H1 (cell line): Measurements from ENCODE around the gene TNFRSF13B. TPM values are rescaled to one million over a fixed set of nuclear protein-coding genes. Genes with fewer than 3 reads are reported as not detected.
"Not testable (repeated sequence)": the region's sequence is repeated elsewhere in the genome, so short reads cannot be mapped to it uniquely, and the experiment has no call there.

Experiments
- CTCF ChIA-PET: fragments of 300-600 bp; sonication (Branson Sonifier 250); formaldehyde crosslinking; loops from one replicate; lab custom pipeline; 2021; ENCODE audit not compliant: partially characterized antibody; lab: Charles Lee
- POLR2A ChIA-PET: fragments of 300-600 bp; sonication (Branson Sonifier 250); formaldehyde crosslinking; loops from one replicate; lab custom pipeline; 2021; ENCODE audit warnings: inconsistent platforms; ENCODE audit not compliant: partially characterized antibody; lab: Charles Lee
- DNase-seq, 2 experiments: peaks; one replicate each; pipeline versions ENCODE4 v3.0.0 to v3.0.0-alpha.2; 2010 to 2022; ENCODE audit warnings: low spot score in 2 of 2, low read depth in 1 of 2, mixed read lengths in 1 of 2
- FAIRE-seq: peaks from 2 replicates; lab custom pipeline; 2011; peaks lifted over from hg19 to GRCh38; lab: Jason Lieb, UNC
- H2AFZ ChIP-seq: 2 replicates; pipeline ENCODE4 v1.8.1; 2012; ENCODE audit warnings: low read length, inconsistent platforms
- H2AK5ac ChIP-seq: 2 replicates; pipeline ENCODE4 v1.6.1; 2013; ENCODE audit warnings: low read depth, low read length
- H2BK120ac ChIP-seq: replicated peaks from 2 replicates; pipeline ENCODE3; 2013; ENCODE audit warnings: low read depth, low read length, inconsistent platforms
- H2BK12ac ChIP-seq: 2 replicates; pipeline ENCODE4 v1.6.1; 2013; ENCODE audit warnings: low read depth, low read length
- H2BK15ac ChIP-seq: 2 replicates; pipeline ENCODE4 v1.6.1; 2013; ENCODE audit warnings: low read length
- H2BK20ac ChIP-seq: 2 replicates; pipeline ENCODE4 v1.6.1; 2013; ENCODE audit warnings: low read length
- H2BK5ac ChIP-seq: 2 replicates; pipeline ENCODE4 v1.6.1; 2013; ENCODE audit warnings: low read depth, low read length
- H3K14ac ChIP-seq: 2 replicates; pipeline ENCODE4 v1.6.1; 2013; ENCODE audit warnings: inconsistent platforms; ENCODE audit not compliant: insufficient read length
- H3K18ac ChIP-seq: 2 replicates; pipeline ENCODE4 v1.6.1; 2013; ENCODE audit warnings: low read length; ENCODE audit errors: extremely low read depth
- H3K23ac ChIP-seq: 2 replicates; pipeline ENCODE4 v1.6.1; 2013; ENCODE audit warnings: inconsistent platforms; ENCODE audit not compliant: insufficient read length
- H3K23me2 ChIP-seq: 2 replicates; pipeline ENCODE4 v1.6.1; 2013; ENCODE audit warnings: low read depth, low read length
- H3K27ac ChIP-seq: 2 replicates; pipeline ENCODE4 v1.6.1; 2011; ENCODE audit warnings: low read depth, low read length, inconsistent platforms
- H3K27me3 ChIP-seq, 4 experiments: replicated peaks in 1 of 4; 1 replicate in 1 of 4; 2 replicates in 3 of 4; pipeline versions ENCODE4 v1.6.1 to v1.8.1; 2011 to 2013; ENCODE audit warnings: low read length in 3 of 4, mild to moderate bottlenecking in 3 of 4, inconsistent platforms in 2 of 4, mixed read lengths in 2 of 4, moderate library complexity in 1 of 4; ENCODE audit not compliant: control insufficient read depth in 3 of 4, insufficient read depth in 3 of 4; ENCODE audit errors: extremely low read depth in 1 of 4
- H3K36me3 ChIP-seq, 4 experiments: 2 replicates each; pipeline versions ENCODE4 v1.6.1 to v1.8.1; 2011 to 2013; ENCODE audit warnings: mild to moderate bottlenecking in 4 of 4, low read length in 3 of 4, moderate library complexity in 2 of 4, control low read depth in 1 of 4, inconsistent platforms in 1 of 4; ENCODE audit not compliant: insufficient read depth in 4 of 4, control insufficient read depth in 2 of 4
- H3K4ac ChIP-seq: replicated peaks from 2 replicates; pipeline ENCODE3; 2013; ENCODE audit warnings: low read length, low read depth, mixed read lengths, inconsistent platforms; ENCODE audit not compliant: insufficient read length
- H3K4me1 ChIP-seq, 4 experiments: replicated peaks in 1 of 4; 1 replicate in 1 of 4; 2 replicates in 3 of 4; pipeline versions ENCODE4 v1.6.1 to v1.8.1; 2011 to 2013; ENCODE audit warnings: low read length in 3 of 4, inconsistent platforms in 2 of 4, mixed read lengths in 1 of 4; ENCODE audit not compliant: insufficient read depth in 4 of 4, control insufficient read depth in 3 of 4
- H3K4me2 ChIP-seq, 2 experiments: 2 replicates each; pipeline versions ENCODE4 v1.6.1 to v1.8.1; 2011 to 2013; ENCODE audit warnings: low read depth in 2 of 2, low read length in 2 of 2, control low read depth in 1 of 2, inconsistent platforms in 1 of 2, mild to moderate bottlenecking in 1 of 2; ENCODE audit not compliant: insufficient read depth in 1 of 2
- H3K4me3 ChIP-seq, 4 experiments: fragments of 200-600, 300-600 bp in 1 of 4; sonication (generic), shearing (Covaris generic), sonication (Bioruptor Twin) in 1 of 4; 2 replicates each; pipeline versions ENCODE4 v1.5.1 to v1.8.1; 2011 to 2016; ENCODE audit warnings: low read length in 4 of 4, low read depth in 3 of 4, control low read depth in 2 of 4, inconsistent platforms in 2 of 4, mild to moderate bottlenecking in 2 of 4, mixed read lengths in 1 of 4, moderate library complexity in 1 of 4; ENCODE audit not compliant: insufficient read depth in 2 of 4; ENCODE audit errors: extremely low read depth in 1 of 4
- H3K56ac ChIP-seq: replicated peaks from 2 replicates; pipeline ENCODE3; 2013; ENCODE audit warnings: low read depth, mild to moderate bottlenecking, mixed read lengths, low read length, inconsistent platforms; ENCODE audit not compliant: insufficient read length
- H3K79me1 ChIP-seq: 2 replicates; pipeline ENCODE4 v1.6.1; 2013; ENCODE audit warnings: low read depth, low read length, control low read depth
- H3K79me2 ChIP-seq, 2 experiments: 2 replicates each; pipeline versions ENCODE4 v1.6.1 to v1.8.1; 2012 to 2013; ENCODE audit warnings: low read length in 2 of 2, mild to moderate bottlenecking in 2 of 2, inconsistent platforms in 1 of 2; ENCODE audit not compliant: insufficient read depth in 2 of 2, control insufficient read depth in 1 of 2
- H3K9ac ChIP-seq, 4 experiments: replicated peaks in 1 of 4; 1 replicate in 1 of 4; 2 replicates in 3 of 4; pipeline versions ENCODE4 v1.6.1 to v1.8.1; 2011 to 2013; ENCODE audit warnings: low read depth in 3 of 4, low read length in 3 of 4, control low read depth in 2 of 4, mild to moderate bottlenecking in 2 of 4, moderate library complexity in 2 of 4, inconsistent platforms in 1 of 4; ENCODE audit errors: extremely low read depth in 1 of 4
- H3K9me3 ChIP-seq, 2 experiments: 2 replicates each; pipeline versions ENCODE4 v1.6.1 to v1.8.1; 2012 to 2013; ENCODE audit warnings: mild to moderate bottlenecking in 2 of 2, moderate library complexity in 2 of 2, control low read depth in 1 of 2, inconsistent platforms in 1 of 2, low read depth in 1 of 2, low read length in 1 of 2, mixed read lengths in 1 of 2; ENCODE audit not compliant: insufficient read depth in 2 of 2
- H4K20me1 ChIP-seq, 2 experiments: replicated peaks in 1 of 2; 2 replicates each; pipeline versions ENCODE3 to v1.8.1; 2011 to 2013; ENCODE audit warnings: inconsistent platforms in 2 of 2, low read length in 2 of 2, mild to moderate bottlenecking in 1 of 2; ENCODE audit not compliant: insufficient read depth in 2 of 2, control insufficient read depth in 1 of 2
- H4K5ac ChIP-seq: 2 replicates; pipeline ENCODE4 v1.6.1; 2013; ENCODE audit warnings: low read length, low read depth, mixed read lengths, inconsistent platforms; ENCODE audit not compliant: insufficient read length
- H4K8ac ChIP-seq: 2 replicates; pipeline ENCODE4 v1.8.0; 2013; ENCODE audit warnings: mild to moderate bottlenecking, moderate library complexity, low read length, inconsistent platforms; ENCODE audit not compliant: insufficient read depth; ENCODE audit errors: extremely low read depth
- H4K91ac ChIP-seq: replicated peaks from 2 replicates; pipeline ENCODE3; 2013; ENCODE audit warnings: low read length, mixed read lengths, inconsistent platforms; ENCODE audit not compliant: insufficient read length
- WGBS, 2 experiments: shearing (Covaris generic) in 1 of 2; methylation state at CpG; one replicate each; pipeline versions ENCODE4 v1.1.6 to v1.1.7; 2013 to 2015; ENCODE audit warnings: low lambda C conversion rate in 2 of 2, mixed read lengths in 2 of 2, inconsistent platforms in 1 of 2, low coverage in 1 of 2, missing lambda C conversion rate in 1 of 2; ENCODE audit not compliant: insufficient replicate concordance in 2 of 2, insufficient coverage in 1 of 2, insufficient read length in 1 of 2; ENCODE audit errors: extremely low coverage in 1 of 2, missing lambda C conversion rate in 1 of 2; 5-methylcytosine and 5-hydroxymethylcytosine counted together
- polyA plus RNA-seq, 7 experiments: library from polyadenylated mRNA; depleted of rRNA in 3 of 7; stranded (reverse) in 5 of 7; unstranded in 2 of 7; fragments of >200 nt in 5 of 7; fragments of 200-250 nt in 2 of 7; gene quantifications; 1 replicate in 5 of 7; 2 replicates in 1 of 7; 4 replicates in 1 of 7; pipeline versions ENCODE4 v1.2.1 to v1.2.3, GENCODE V29; 2011 to 2013; ENCODE audit warnings: missing spikeins in 2 of 7, mixed read lengths in 2 of 7
- total RNA-seq: library from RNA; stranded (reverse); fragmentation: NEBNext Ultra II Directional; extraction: Animal tissue kit (Norgen Biotek cat#: 25700); gene quantifications from 2 replicates; pipeline ENCODE4 v1.2.1, GENCODE V29; 2021

The TNFRSF13B gene
- total and polyA plus RNA-seq, 2 of the 8 experiments (the other 6 are each of a cell fraction or from before 2014, with no cell fraction given), result not detected

- H2BK20ac ChIP-seq, H2BK5ac ChIP-seq, H2BK15ac ChIP-seq, H3K18ac ChIP-seq, H2AFZ ChIP-seq, H2AK5ac ChIP-seq, H3K56ac ChIP-seq, H3K27ac ChIP-seq, H3K79me2 ChIP-seq, H3K23ac ChIP-seq, FAIRE-seq, H3K4me3 ChIP-seq, H3K14ac ChIP-seq, H3K9me3 ChIP-seq, H3K4me1 ChIP-seq, H3K79me1 ChIP-seq, H3K9ac ChIP-seq, H2BK12ac ChIP-seq, H4K20me1 ChIP-seq, DNase-seq, H4K8ac ChIP-seq, H4K91ac ChIP-seq, H3K4me2 ChIP-seq, H3K23me2 ChIP-seq, H2BK120ac ChIP-seq, POLR2A ChIA-PET, H4K5ac ChIP-seq, H3K36me3 ChIP-seq, H3K27me3 ChIP-seq, H3K4ac ChIP-seq: not testable (repeated sequence)
- CTCF ChIA-PET, result interaction anchor here (1.2 to 2.8 kb wide), 5 partner anchors 10 to 163 kb away, joined by 3 to 17 read pairs (median 3); no protein-coding TSS in a partner anchor
- WGBS, 2 experiments, result 88% methylated on average over 6 of the region's 6 CpGs; no CpG with 5 or more reads in 1 of the 2 experiments
Observed at GRCh38 chr17:16979237-16979823, 7.4 kb upstream of the TNFRSF13B start.
